Activated T-cell treated with anti-CD3 and anti-CD28 coated beads for 48 hours (primary cell): ENCODE results near the gene ATP2B2.
A peak's percentile ranks its signal among the peaks of the same experiment; 100 is the strongest.

Source experiments
- DNase-seq: peaks from one replicate; pipeline ENCODE4 v3.0.0-alpha.2; 2020; ENCODE audit warnings: low read depth

ATP2B2 gene

GRCh38 chr3:10469441-10470119 lies 35.8 kb downstream of the ATP2B2 start:
- DNase-seq: no peak

- DNase-seq: no peak
These were observed 36.6 kb downstream of the ATP2B2 start for GRCh38 chr3:10468613-10469354.

DNA sequence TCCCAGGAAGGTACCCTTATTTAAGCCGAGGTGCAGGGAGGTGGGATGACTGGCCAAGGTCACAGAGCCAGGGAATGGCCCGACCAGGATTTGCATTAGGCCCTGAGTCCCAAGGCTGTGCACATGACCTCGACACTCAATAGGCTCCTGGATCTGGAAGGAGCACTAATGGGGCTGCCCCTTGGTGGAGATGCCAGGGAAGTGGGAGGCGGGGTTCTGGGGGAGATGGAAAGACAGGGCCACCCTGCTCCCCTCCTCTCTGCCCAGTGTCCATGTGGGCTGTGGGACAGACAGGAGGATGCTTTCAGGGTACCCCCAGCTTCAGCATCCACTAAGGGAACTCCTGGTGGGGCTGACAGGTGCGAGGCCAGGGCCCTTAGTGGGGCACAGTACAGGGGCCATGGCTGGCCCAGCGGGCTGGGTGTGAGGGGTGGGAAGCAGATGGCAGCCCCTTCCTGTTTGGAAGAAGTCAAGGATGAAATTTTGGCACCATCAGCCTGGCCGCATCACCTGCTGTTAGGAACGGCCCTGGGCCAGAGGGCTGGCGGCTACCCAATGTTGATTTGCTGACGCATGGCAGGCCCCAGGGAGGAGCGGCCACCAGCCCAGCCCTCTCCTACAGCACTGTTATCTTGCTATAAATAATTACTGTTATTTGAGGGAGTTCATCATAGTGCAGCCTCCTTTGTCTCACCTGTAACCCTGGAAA lies 37.3 kb downstream of the ATP2B2 start:
- no peak for DNase-seq

DNA sequence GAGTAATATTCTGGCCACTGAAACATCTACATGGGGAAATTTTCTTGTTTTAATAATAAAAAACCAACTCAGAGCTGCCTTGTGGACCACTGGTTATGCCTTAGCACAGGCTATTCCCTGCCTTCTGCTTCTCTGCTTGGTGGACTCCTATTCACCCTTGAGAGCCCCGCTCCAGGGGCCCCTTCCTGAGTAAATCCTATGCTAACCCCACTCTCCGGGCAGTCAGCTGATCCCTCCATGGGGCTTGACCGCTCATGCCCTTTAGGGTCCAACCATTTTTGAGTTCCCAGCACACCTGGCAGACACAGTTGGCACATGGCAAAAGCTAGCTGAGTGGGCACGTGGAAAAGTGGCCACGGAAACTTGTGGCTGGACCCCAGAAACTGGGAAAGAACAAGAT lies 38.2 kb downstream of the ATP2B2 start:
- DNase-seq: no peak

DNA sequence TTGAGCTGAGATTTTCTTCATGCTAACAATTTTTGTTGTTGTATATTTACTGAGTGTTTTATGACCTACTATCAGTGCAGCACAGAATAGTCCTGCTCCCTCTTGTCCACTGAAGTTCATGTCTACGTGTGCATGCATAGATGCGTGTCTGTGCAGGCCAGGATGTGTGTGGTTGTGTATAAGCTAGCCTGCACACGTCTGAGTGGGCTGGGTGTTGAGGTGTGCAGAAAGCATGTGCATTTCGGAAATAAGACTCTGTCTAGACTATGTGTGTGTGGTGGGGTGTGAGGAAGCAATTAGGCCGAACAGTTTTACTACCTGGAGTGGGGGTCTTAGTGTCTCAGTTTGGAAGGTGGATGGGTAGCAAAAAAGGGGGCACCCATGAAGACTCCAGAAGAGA lies 39.2 kb downstream of the ATP2B2 start:
- DNase-seq: no peak

GRCh38 chr3:10465161-10465560 lies 40.2 kb downstream of the ATP2B2 start:
- DNase-seq: no peak

DNA sequence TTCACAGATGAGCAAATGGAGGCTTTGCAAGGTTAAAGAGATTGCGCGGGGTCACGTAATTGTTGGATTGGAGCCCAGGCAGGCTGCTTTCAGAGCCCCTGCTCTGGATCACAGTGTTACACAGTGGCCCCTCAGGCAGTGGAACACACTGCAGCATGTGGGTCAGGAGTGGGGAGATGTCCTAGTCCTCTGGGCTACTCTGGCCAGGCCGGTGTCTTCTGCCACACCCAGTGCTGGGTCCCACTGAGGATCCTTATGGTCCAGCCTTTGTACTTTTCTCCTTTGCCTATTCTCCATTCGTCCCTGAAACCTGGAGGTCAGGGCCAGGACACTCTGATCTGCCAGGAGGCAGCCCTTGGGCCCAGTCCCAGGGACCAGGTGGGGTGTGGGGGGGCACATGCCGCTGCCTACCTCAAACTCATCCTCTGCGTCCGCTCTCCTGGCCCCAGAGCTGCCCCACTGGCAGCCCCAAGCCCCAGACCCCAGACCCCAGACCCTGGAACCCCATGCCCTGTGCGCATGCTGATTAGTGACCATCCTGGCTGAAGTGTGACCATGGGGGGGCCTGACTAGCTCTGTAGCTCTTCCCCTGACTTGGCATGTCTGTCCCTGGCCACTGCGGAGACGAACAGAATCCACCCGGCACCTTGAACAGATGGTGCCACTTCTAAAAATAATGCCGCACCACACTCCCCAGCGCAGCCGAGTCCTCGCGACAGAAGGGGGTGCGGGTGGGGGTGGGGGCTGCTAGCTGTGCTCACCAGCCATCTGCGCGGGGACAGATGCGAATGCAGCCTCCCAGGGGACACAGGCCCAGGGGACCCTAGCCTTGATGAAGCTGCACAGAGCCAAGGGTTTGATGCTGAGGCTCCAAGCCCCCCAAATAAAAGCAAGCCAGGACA lies 41.6 kb downstream of the ATP2B2 start:
- DNase-seq: no peak

DNA sequence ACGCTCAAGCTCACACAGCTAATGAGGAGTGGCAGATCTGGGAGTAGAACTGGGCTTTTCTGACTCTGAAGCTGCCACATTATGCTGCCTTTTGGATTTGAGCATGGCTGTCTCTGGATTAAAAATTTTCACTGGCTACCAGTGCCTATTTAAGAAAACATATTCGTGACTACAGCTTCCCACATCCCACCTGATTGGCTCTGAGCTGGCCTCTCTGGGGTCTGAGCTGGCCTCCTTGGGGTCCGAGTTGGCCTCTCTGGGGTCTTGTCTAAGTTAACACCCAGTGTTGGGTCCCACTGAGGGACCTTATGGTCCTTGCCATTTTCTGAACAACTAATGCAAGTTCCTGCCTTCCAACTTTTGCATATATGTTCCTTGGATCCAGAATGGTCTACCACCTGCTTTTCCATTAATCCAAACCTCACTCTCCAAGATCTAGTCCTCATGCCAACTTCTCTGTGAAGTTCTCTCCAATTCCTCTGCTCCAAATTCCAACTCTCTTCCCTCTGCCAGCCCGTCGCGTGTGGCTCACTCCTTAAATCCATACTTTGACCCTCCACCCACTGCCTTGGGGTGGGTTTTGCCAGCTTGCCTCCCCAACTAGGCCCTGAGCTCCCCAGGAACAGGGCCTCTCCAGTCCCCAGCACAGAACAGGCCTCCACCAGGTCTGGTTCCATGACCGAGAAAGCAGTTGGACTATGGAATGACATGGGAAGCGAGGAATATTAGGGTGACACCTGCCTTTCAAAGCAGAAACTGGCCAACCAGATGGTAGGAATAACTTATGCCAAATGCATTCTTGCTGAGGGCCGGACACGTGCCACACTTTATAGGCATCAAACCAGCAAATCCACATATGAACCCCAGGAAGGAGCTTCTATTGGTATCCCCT lies 42.5 kb downstream of the ATP2B2 start:
- no peak for DNase-seq

- DNase-seq: no peak
These were observed 44.3 kb downstream of the ATP2B2 start for GRCh38 chr3:10460951-10461545.

- DNase-seq: peak; percentile 48
These were observed 45.2 kb downstream of the ATP2B2 start for GRCh38 chr3:10459954-10460754.

GRCh38 chr3:10457560-10457959 lies 47.8 kb downstream of the ATP2B2 start:
- DNase-seq: no peak

GRCh38 chr3:10456981-10457380 lies 48.4 kb downstream of the ATP2B2 start:
- DNase-seq: no peak

- no peak for DNase-seq
These were observed 49.9 kb downstream of the ATP2B2 start for GRCh38 chr3:10455545-10455914.

- DNase-seq: no peak
These were observed 50.4 kb downstream of the ATP2B2 start for GRCh38 chr3:10454907-10455544.

GRCh38 chr3:10453431-10454163 lies 51.8 kb downstream of the ATP2B2 start:
- no peak for DNase-seq

- DNase-seq: no peak
These were observed 54.6 kb downstream of the ATP2B2 start for GRCh38 chr3:10450494-10451440.

GRCh38 chr3:10449436-10449835 lies 56.0 kb downstream of the ATP2B2 start:
- no peak for DNase-seq
